Effector memory CD4-positive, alpha-beta T cell (primary cell): ENCODE results near the gene CREB5.
"Not testable (repeated sequence)": the region's sequence is repeated elsewhere in the genome, so short reads cannot be mapped to it uniquely, and the experiment has no call there.

Experiments used
- DNase-seq, 3 donors: peaks; one replicate each; pipeline ENCODE4 v3.0.0-alpha.2; 2020
- H3K27ac ChIP-seq: 2 replicates; pipeline ENCODE4 v1.7.0; 2013; ENCODE audit warnings: mild to moderate bottlenecking, low read length, moderate library complexity; ENCODE audit not compliant: insufficient read depth, poor library complexity, severe bottlenecking
- H3K27me3 ChIP-seq: replicated peaks from 2 replicates; pipeline ENCODE4 v1.7.0; 2013; ENCODE audit warnings: mild to moderate bottlenecking, low read length; ENCODE audit not compliant: insufficient read depth, control insufficient read depth, poor library complexity, severe bottlenecking
- H3K36me3 ChIP-seq: 2 replicates; pipeline ENCODE4 v1.7.0; 2013; ENCODE audit warnings: mild to moderate bottlenecking, low read length, moderate library complexity; ENCODE audit not compliant: control insufficient read depth, insufficient read depth
- H3K4me1 ChIP-seq: 2 replicates; pipeline ENCODE4 v1.7.0; 2013; ENCODE audit warnings: low read length, mild to moderate bottlenecking; ENCODE audit not compliant: control insufficient read depth, insufficient read depth, poor library complexity, severe bottlenecking
- H3K4me3 ChIP-seq: 2 replicates; pipeline ENCODE4 v1.7.0; 2013; ENCODE audit warnings: low read length, low read depth, mild to moderate bottlenecking; ENCODE audit not compliant: insufficient read depth, poor library complexity, severe bottlenecking
- H3K9me3 ChIP-seq: 2 replicates; pipeline ENCODE4 v1.7.0; 2013; ENCODE audit warnings: mild to moderate bottlenecking, low read length, moderate library complexity; ENCODE audit not compliant: control insufficient read depth

Gene CREB5

GRCh38 chr7:28596245-28596935 is 184.1 kb downstream of the CREB5 start:
- Histone ChIP-seq H3K27me3 (no peaks in the 10 kb centered on the region), H3K9me3 (no peaks in the 10 kb centered on the region), H3K36me3 (no peaks in the 10 kb centered on the region), H3K4me1 (no peaks in the 10 kb centered on the region), H3K27ac (no peak overlapping the region), H3K4me3 (no peak overlapping the region)
- no peak for DNase-seq

GRCh38 chr7:28597284-28597683 is 185.0 kb downstream of the CREB5 start:
- H3K4me1 ChIP-seq = no peaks in the 10 kb centered on the region
- H3K9me3 ChIP-seq = no peaks in the 10 kb centered on the region
- no peaks in the 10 kb centered on the region for H3K36me3 ChIP-seq
- no peaks in the 10 kb centered on the region for H3K27me3 ChIP-seq
- no peak overlapping the region for H3K4me3 ChIP-seq
- no peak for DNase-seq
- H3K27ac ChIP-seq = no peak overlapping the region

- H3K4me1 ChIP-seq, H3K27me3 ChIP-seq, H3K27ac ChIP-seq, H3K9me3 ChIP-seq, DNase-seq, H3K4me3 ChIP-seq, H3K36me3 ChIP-seq: not testable (repeated sequence)
Observed at GRCh38 chr7:28598037-28598436, 185.7 kb downstream of the CREB5 start.

- Histone ChIP-seq H3K4me1 (no peaks in the 10 kb centered on the region), H3K9me3 (no peaks in the 10 kb centered on the region)
- DNase-seq = no peak
Observed at GRCh38 chr7:28598586-28598985, 186.3 kb downstream of the CREB5 start.

GRCh38 chr7:28599411-28599810 is 187.1 kb downstream of the CREB5 start:
- H3K9me3 ChIP-seq = no peaks in the 10 kb centered on the region
- H3K27ac ChIP-seq = no peak overlapping the region
- no peaks in the 10 kb centered on the region for H3K4me1 ChIP-seq
- DNase-seq = no peak
- H3K36me3 ChIP-seq = no peaks in the 10 kb centered on the region
- no peak overlapping the region for H3K4me3 ChIP-seq
- no peaks in the 10 kb centered on the region for H3K27me3 ChIP-seq

More at GRCh38 chr7:28598586-28598985, 186.3 kb downstream of the CREB5 start:
- H3K27me3 ChIP-seq = no peaks in the 10 kb centered on the region
- H3K27ac ChIP-seq = no peak overlapping the region
- no peak overlapping the region for H3K4me3 ChIP-seq
- H3K36me3 ChIP-seq = no peaks in the 10 kb centered on the region

- Histone ChIP-seq H3K36me3 (no peaks in the 10 kb centered on the region), H3K27ac (no peak overlapping the region), H3K27me3 (no peaks in the 10 kb centered on the region), H3K9me3 (no peaks in the 10 kb centered on the region), H3K4me3 (no peak overlapping the region), H3K4me1 (no peaks in the 10 kb centered on the region)
- no peak for DNase-seq
Observed at GRCh38 chr7:28602282-28602681, 190.0 kb downstream of the CREB5 start.

GRCh38 chr7:28605427-28606085 is 193.2 kb downstream of the CREB5 start:
- no peaks in the 10 kb centered on the region for H3K36me3 ChIP-seq
- DNase-seq = no peak
- no peaks in the 10 kb centered on the region for H3K9me3 ChIP-seq
- H3K4me3 ChIP-seq = no peak overlapping the region
- no peaks in the 10 kb centered on the region for H3K27me3 ChIP-seq
- no peak overlapping the region for H3K27ac ChIP-seq
- H3K4me1 ChIP-seq = no peaks in the 10 kb centered on the region

GRCh38 chr7:28606421-28606820 is 194.1 kb downstream of the CREB5 start:
- Histone ChIP-seq H3K4me1 (no peaks in the 10 kb centered on the region), H3K27me3 (no peaks in the 10 kb centered on the region), H3K27ac (no peak overlapping the region), H3K36me3 (no peaks in the 10 kb centered on the region), H3K9me3 (no peaks in the 10 kb centered on the region), H3K4me3 (no peak overlapping the region)
- DNase-seq = no peak

GRCh38 chr7:28607855-28608193 is 195.5 kb downstream of the CREB5 start:
- no peaks in the 10 kb centered on the region for H3K36me3 ChIP-seq
- no peak overlapping the region for H3K4me3 ChIP-seq
- no peaks in the 10 kb centered on the region for H3K27me3 ChIP-seq
- no peak overlapping the region for H3K27ac ChIP-seq
- H3K9me3 ChIP-seq = no peaks in the 10 kb centered on the region
- H3K4me1 ChIP-seq = no peaks in the 10 kb centered on the region
- DNase-seq = no peak

- Histone ChIP-seq H3K36me3 (no peaks in the 10 kb centered on the region), H3K9me3 (no peaks in the 10 kb centered on the region), H3K4me3 (no peak overlapping the region), H3K27ac (no peak overlapping the region), H3K4me1 (no peaks in the 10 kb centered on the region), H3K27me3 (no peaks in the 10 kb centered on the region)
- DNase-seq = no peak
Observed at GRCh38 chr7:28608237-28608656, 195.9 kb downstream of the CREB5 start.
